Hepatocyte (in vitro differentiated cells): ENCODE data around the gene TXNRD2. TPM values are rescaled to one million over a fixed set of nuclear protein-coding genes. Genes with fewer than 3 reads are reported as not detected.
"Not testable (repeated sequence)": the region's sequence is repeated elsewhere in the genome, so short reads cannot be mapped to it uniquely, and the experiment has no call there.

Experiments used
- DNase-seq: peaks from one replicate; pipeline ENCODE4 v3.0.0-alpha.2; 2016; ENCODE audit warnings: low spot score
- H2AFZ ChIP-seq: fragments of 200-600 bp; sonication (generic); 2 replicates; pipeline ENCODE4 v1.6.0; 2016; ENCODE audit warnings: antibody characterized with exemption, mild to moderate bottlenecking
- H3K27ac ChIP-seq: fragments of 200-600 bp; sonication (generic); 2 replicates; pipeline ENCODE4 v1.5.1; 2016; ENCODE audit warnings: mild to moderate bottlenecking
- H3K27me3 ChIP-seq: fragments of 200-600 bp; sonication (generic); 2 replicates; pipeline ENCODE4 v1.6.1; 2016
- H3K36me3 ChIP-seq: fragments of 200-600 bp; sonication (generic); replicated peaks from 2 replicates; pipeline ENCODE4 v1.5.1; 2016; ENCODE audit warnings: low read depth; ENCODE audit not compliant: insufficient read depth
- H3K4me1 ChIP-seq: fragments of 200-600 bp; sonication (generic); 2 replicates; pipeline ENCODE4 v1.5.1; 2016; ENCODE audit warnings: mild to moderate bottlenecking, moderate library complexity; ENCODE audit not compliant: insufficient read depth
- H3K4me2 ChIP-seq: fragments of 200-600 bp; sonication (generic); 2 replicates; pipeline ENCODE4 v1.6.0; 2016
- H3K4me3 ChIP-seq: fragments of 200-600 bp; sonication (generic); 2 replicates; pipeline ENCODE4 v1.5.1; 2016; ENCODE audit warnings: mild to moderate bottlenecking
- H3K79me2 ChIP-seq: fragments of 200-600 bp; sonication (generic); 2 replicates; pipeline ENCODE4 v1.6.0; 2017; ENCODE audit warnings: mild to moderate bottlenecking
- H3K9me2 ChIP-seq: fragments of 200-600 bp; sonication (generic); replicated peaks from 2 replicates; pipeline ENCODE4 v1.6.0; 2017; ENCODE audit warnings: mild to moderate bottlenecking; ENCODE audit not compliant: insufficient read depth
- H3K9me3 ChIP-seq: fragments of 200-600 bp; sonication (generic); 2 replicates; pipeline ENCODE4 v1.5.1; 2016; ENCODE audit warnings: low read depth, mild to moderate bottlenecking
- H4K20me1 ChIP-seq: fragments of 200-600 bp; sonication (generic); 2 replicates; pipeline ENCODE4 v1.6.0; 2016; ENCODE audit warnings: mild to moderate bottlenecking; ENCODE audit not compliant: insufficient read depth, poor library complexity, severe bottlenecking
- CTCF ChIP-seq: fragments of 200-600 bp; sonication (generic); IDR thresholded peaks from 2 replicates; pipeline ENCODE4 v1.5.1; 2016; ENCODE audit warnings: antibody characterized with exemption, mild to moderate bottlenecking; ENCODE audit not compliant: poor library complexity
- EZH2 ChIP-seq: fragments of 200-600 bp; sonication (generic); IDR thresholded peaks from 2 replicates; pipeline ENCODE4 v1.6.1; 2016; ENCODE audit warnings: antibody characterized with exemption, mild to moderate bottlenecking, borderline replicate concordance
- EZH2phosphoT487 ChIP-seq: fragments of 200-600 bp; sonication (generic); IDR thresholded peaks from one replicate; pipeline ENCODE4 v1.6.1; 2018; ENCODE audit warnings: antibody characterized with exemption, mild to moderate bottlenecking, low read depth, moderate library complexity; ENCODE audit not compliant: unreplicated experiment, severe bottlenecking
- WGBS: methylation state at CpG from one replicate; pipeline ENCODE4 v1.1.6; 2016; ENCODE audit warnings: low lambda C conversion rate; ENCODE audit errors: missing lambda C conversion rate; 5-methylcytosine and 5-hydroxymethylcytosine counted together
- polyA plus RNA-seq: library from polyadenylated mRNA; unstranded; fragments of >200 nt; fragmentation: Nextera tagmentation; extraction: Ambion mirVana; gene quantifications from 2 replicates; pipeline ENCODE4 v1.2.1, GENCODE V29; 2016
- total RNA-seq: library from RNA; depleted of rRNA; stranded (reverse); fragments of >200 nt; gene quantifications from 2 replicates; pipeline ENCODE4 v1.2.3, GENCODE V29; 2014

The TXNRD2 gene
- total and polyA plus RNA-seq, 2 experiments from 2014 or later, result 0.60 to 2.1 TPM

- no peak overlapping the region for H2AFZ ChIP-seq
- H3K9me2 ChIP-seq, result no peaks in the 10 kb centered on the region
- peaks cover 6% of the 10 kb centered on the region for H3K4me1 ChIP-seq
- DNase-seq, result no peak
- no peaks in the 10 kb centered on the region for H3K9me3 ChIP-seq
- no peak overlapping the region for H3K4me2 ChIP-seq
- no peak overlapping the region for H3K27ac ChIP-seq
- 78% methylated on average over 16 of the region's 16 CpGs for WGBS
- no peaks in the 10 kb centered on the region for H3K27me3 ChIP-seq
- H3K36me3 ChIP-seq, result no peaks in the 10 kb centered on the region
- no peaks in the 10 kb centered on the region for H3K79me2 ChIP-seq
- no peaks in the 10 kb centered on the region for H4K20me1 ChIP-seq
- no peak overlapping the region for H3K4me3 ChIP-seq
- TF ChIP-seq EZH2, result no peak
- no peak for TF ChIP-seq CTCF
- TF ChIP-seq EZH2phosphoT487, result no peak
Observed at GRCh38 chr22:19937616-19938473, 3.8 kb downstream of the TXNRD2 start.

- no peaks in the 10 kb centered on the region for H3K9me3 ChIP-seq
- no peaks in the 10 kb centered on the region for H3K36me3 ChIP-seq
Observed at GRCh38 chr22:19936513-19936912, 5.1 kb downstream of the TXNRD2 start.

GRCh38 chr22:19935123-19935718 is 6.4 kb downstream of the TXNRD2 start:
- not testable (repeated sequence) for H4K20me1 ChIP-seq, H3K79me2 ChIP-seq, H2AFZ ChIP-seq, H3K9me2 ChIP-seq, H3K36me3 ChIP-seq, H3K4me1 ChIP-seq, H3K9me3 ChIP-seq, H3K27ac ChIP-seq, H3K27me3 ChIP-seq, H3K4me3 ChIP-seq, H3K4me2 ChIP-seq, DNase-seq
- WGBS, result 87% methylated on average over 11 of the region's 11 CpGs

More at GRCh38 chr22:19936513-19936912, 5.1 kb downstream of the TXNRD2 start:
- TF ChIP-seq EZH2, result no peak
- no peak for TF ChIP-seq EZH2phosphoT487
- no peak for TF ChIP-seq CTCF
- Histone ChIP-seq H3K4me3 (no peak overlapping the region), H3K9me2 (no peaks in the 10 kb centered on the region), H3K27ac (no peak overlapping the region), H2AFZ (no peak overlapping the region), H3K79me2 (no peaks in the 10 kb centered on the region), H3K27me3 (no peaks in the 10 kb centered on the region), H3K4me1 (no peaks in the 10 kb centered on the region), H3K4me2 (no peak overlapping the region), H4K20me1 (no peaks in the 10 kb centered on the region)
- WGBS, result 95% methylated on average over 7 of the region's 7 CpGs
- DNase-seq, result no peak
